Measurements from ENCODE around the gene SPDYE3. TPM values are rescaled to one million over a fixed set of nuclear protein-coding genes. Genes with fewer than 3 reads are reported as not detected.
"Not testable (repeated sequence)": the region's sequence is repeated elsewhere in the genome, so short reads cannot be mapped to it uniquely, and the experiment has no call there.

Gene SPDYE3
- total RNA-seq, 1 donor from 2014 or later = not detected

GRCh38 chr7:100349757-100350156 is 42.3 kb downstream of the SPDYE3 start:
- DNase-seq (ENCODE audit: low spot score in 2 of 2, unreplicated experiment in 2 of 2) = no peak
- Mint-ChIP-seq H3K36me3 (peaks cover 27% of the 10 kb centered on the region), H3K4me1 (peaks cover 2% of the 10 kb centered on the region), H3K4me3 (no peak overlapping the region), H3K9me3 (no peaks in the 10 kb centered on the region), H3K27me3 (ENCODE audit: low read depth) (no peaks in the 10 kb centered on the region), H3K27ac (no peak overlapping the region)
- no peak for TF ChIP-seq CTCF (IDR thresholded peaks at IDR 0.05; ENCODE audit: unreplicated experiment)

GRCh38 chr7:100351657-100352058 is 44.2 kb downstream of the SPDYE3 start:
- H3K27ac Mint-ChIP-seq = no peak overlapping the region

DNA sequence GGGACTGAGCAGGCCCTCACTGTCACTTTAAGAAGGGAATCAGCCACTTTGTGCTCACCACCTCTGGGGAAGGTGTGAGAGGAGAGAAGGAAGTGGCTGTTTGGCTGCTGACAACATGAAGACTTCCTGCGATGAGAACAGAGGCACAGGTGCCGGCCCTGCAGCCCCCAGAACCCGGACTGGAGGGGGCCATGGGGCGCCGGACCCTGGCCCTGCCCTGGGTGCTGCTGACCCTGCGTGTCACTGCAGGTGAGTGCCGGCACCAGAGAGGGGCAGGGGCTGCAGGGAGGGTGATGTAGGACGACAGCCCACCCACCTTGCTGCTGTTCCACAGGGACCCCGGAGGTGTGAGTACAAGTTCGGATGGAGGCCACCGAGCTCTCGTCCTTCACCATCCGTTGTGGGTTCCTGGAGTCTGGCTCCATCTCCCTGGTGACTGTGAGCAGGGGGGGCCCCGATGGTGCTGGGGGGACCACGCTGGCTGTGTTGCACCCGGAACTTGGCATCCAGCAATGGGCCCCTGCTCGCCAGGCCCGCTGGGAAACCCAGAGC is 44.8 kb downstream of the SPDYE3 start:
- peaks cover 24% of the 10 kb centered on the region for H3K36me3 Mint-ChIP-seq
- not testable (repeated sequence) for H3K9me3 Mint-ChIP-seq; H3K27ac Mint-ChIP-seq; DNase-seq (ENCODE audit: low spot score in 2 of 2, unreplicated experiment in 2 of 2); H3K4me3 Mint-ChIP-seq; H3K27me3 Mint-ChIP-seq (ENCODE audit: low read depth); H3K4me1 Mint-ChIP-seq

More at GRCh38 chr7:100351657-100352058, 44.2 kb downstream of the SPDYE3 start:
- no peak for DNase-seq (ENCODE audit: low spot score in 2 of 2, unreplicated experiment in 2 of 2)
- Mint-ChIP-seq H3K9me3 (no peaks in the 10 kb centered on the region), H3K36me3 (peaks cover 29% of the 10 kb centered on the region), H3K4me1 (no peaks in the 10 kb centered on the region), H3K4me3 (no peak overlapping the region), H3K27me3 (ENCODE audit: low read depth) (no peaks in the 10 kb centered on the region)
- no peak for TF ChIP-seq CTCF (IDR thresholded peaks at IDR 0.05; ENCODE audit: unreplicated experiment)

DNA sequence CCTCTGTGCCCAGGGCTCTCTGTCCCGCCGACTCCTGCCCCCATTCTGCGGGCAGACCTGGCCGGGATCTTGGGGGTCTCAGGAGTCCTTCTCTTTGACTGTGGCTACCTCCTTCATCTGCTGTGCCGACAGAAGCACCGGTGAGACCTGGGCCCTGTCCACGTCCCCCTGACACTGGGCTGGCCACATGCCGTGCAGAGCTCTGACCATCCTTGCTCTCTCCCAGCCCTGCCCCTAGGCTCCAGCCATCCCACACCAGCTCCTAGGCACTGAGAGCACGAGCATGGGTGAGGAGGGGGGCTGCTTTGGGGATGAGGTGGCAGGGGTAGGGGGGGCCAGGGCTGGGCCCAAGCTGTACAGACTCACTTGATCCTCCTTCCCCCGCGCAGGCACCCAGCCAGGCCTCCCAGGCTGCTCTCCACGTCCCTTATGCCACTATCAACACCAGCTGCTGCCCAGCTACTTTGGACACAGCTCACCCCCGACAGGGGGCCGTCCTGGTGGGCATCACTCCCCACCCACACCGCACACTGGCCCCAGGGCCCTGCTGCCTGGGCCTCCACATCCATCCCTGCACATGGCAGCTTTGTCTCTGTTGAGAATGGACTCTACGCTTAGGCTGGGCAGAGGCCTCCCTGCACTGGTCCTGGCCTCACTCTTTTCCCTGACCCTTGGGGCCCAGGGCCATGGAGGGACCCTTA is 45.6 kb downstream of the SPDYE3 start:
- H3K36me3 Mint-ChIP-seq = peaks cover 18% of the 10 kb centered on the region
- H3K4me1 Mint-ChIP-seq = no peaks in the 10 kb centered on the region
- no peak overlapping the region for H3K4me3 Mint-ChIP-seq
- H3K9me3 Mint-ChIP-seq = no peaks in the 10 kb centered on the region
- no peak for TF ChIP-seq CTCF (IDR thresholded peaks at IDR 0.05; ENCODE audit: unreplicated experiment)
- H3K27ac Mint-ChIP-seq = no peak overlapping the region
- DNase-seq (ENCODE audit: low spot score in 2 of 2, unreplicated experiment in 2 of 2) = no peak
- H3K27me3 Mint-ChIP-seq (ENCODE audit: low read depth) = no peaks in the 10 kb centered on the region

- H3K36me3 Mint-ChIP-seq = peaks cover 16% of the 10 kb centered on the region
- H3K4me1 Mint-ChIP-seq = no peaks in the 10 kb centered on the region
- DNase-seq (ENCODE audit: low spot score in 2 of 2, unreplicated experiment in 2 of 2) = no peak
- no peaks in the 10 kb centered on the region for H3K27me3 Mint-ChIP-seq (ENCODE audit: low read depth)
- no peak for TF ChIP-seq CTCF (IDR thresholded peaks at IDR 0.05; ENCODE audit: unreplicated experiment)
- no peak overlapping the region for H3K4me3 Mint-ChIP-seq
- no peaks in the 10 kb centered on the region for H3K9me3 Mint-ChIP-seq
- H3K27ac Mint-ChIP-seq = no peak overlapping the region
These were observed 46.3 kb downstream of the SPDYE3 start for GRCh38 chr7:100353685-100354330.

DNA sequence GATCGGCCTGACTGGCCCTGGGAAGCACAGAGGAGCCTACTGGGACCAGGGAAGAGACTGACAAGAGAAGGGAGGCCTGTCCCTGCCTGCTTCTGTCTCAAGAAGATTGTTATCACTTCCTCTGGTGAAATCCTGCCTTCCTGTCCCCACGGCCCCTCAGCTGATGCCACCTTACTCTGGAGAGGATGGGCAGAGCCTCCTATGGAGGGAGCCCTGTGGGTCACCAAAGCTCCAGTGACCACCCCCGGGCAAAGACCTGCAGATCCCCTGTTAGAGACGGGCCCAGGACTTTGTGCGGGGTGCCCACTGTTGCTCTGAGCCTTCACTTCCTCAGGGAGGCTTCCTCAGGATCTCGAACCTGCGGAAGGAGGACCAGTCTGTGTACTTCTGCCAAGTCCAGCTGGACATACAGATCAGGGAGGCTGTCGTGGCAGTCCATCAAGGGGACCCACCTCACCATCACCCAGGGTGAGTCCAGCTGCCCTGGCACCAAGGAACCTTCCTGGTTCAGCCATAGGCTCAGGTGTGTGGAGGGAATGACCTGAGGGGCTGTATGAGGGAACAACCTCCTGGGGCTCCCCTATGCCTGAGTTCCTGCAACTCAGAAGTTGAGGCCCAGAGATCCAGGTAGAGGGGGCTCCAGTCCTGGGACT is 49.0 kb downstream of the SPDYE3 start:
- no peaks in the 10 kb centered on the region for H3K4me1 Mint-ChIP-seq
- no peak for DNase-seq (ENCODE audit: low spot score in 2 of 2, unreplicated experiment in 2 of 2)
- H3K9me3 Mint-ChIP-seq = no peaks in the 10 kb centered on the region
- no peak for TF ChIP-seq CTCF (IDR thresholded peaks at IDR 0.05; ENCODE audit: unreplicated experiment)
- H3K27me3 Mint-ChIP-seq (ENCODE audit: low read depth) = no peaks in the 10 kb centered on the region
- H3K27ac Mint-ChIP-seq = no peak overlapping the region
- peaks cover 19% of the 10 kb centered on the region for H3K36me3 Mint-ChIP-seq
- H3K4me3 Mint-ChIP-seq = no peak overlapping the region

All from mesothelial cell of epicardium (in vitro differentiated cells).